Activated CD4-positive, alpha-beta T cell treated with anti-CD3 and anti-CD28 coated beads for 24 hours (primary cell): Measurements from ENCODE around the gene TSPAN7.

ENCODE experiments used
- DNase-seq, 2 donors: peaks; one replicate each; pipeline ENCODE4 v3.0.0-alpha.2; 2020; ENCODE audit warnings: low read depth in 2 of 2

Gene TSPAN7

GRCh38 chrX:38561126-38561868 is at the start of gene TSPAN7:
Gene TSPAN7, plus strand, starts transcription at chrX:38561542. Its CDS starts 5 bp downstream, at chrX:38561547.
- DNase-seq: peak; percentile 62 to 63

- DNase-seq: no peak
Measured at GRCh38 chrX:38513112-38513742, 48.1 kb upstream of the TSPAN7 start.

GRCh38 chrX:38514016-38514854 is 47.1 kb upstream of the TSPAN7 start:
- no peak for DNase-seq

GRCh38 chrX:38515291-38515690 is 46.1 kb upstream of the TSPAN7 start:
- DNase-seq: no peak

- no peak for DNase-seq
Measured at GRCh38 chrX:38516196-38516774, 45.1 kb upstream of the TSPAN7 start.

GRCh38 chrX:38519651-38520050 is 41.7 kb upstream of the TSPAN7 start:
- no peak for DNase-seq

- no peak for DNase-seq
Measured at GRCh38 chrX:38538134-38538533, 23.2 kb upstream of the TSPAN7 start.

GRCh38 chrX:38539748-38540147 is 21.6 kb upstream of the TSPAN7 start:
- DNase-seq: no peak

GRCh38 chrX:38548508-38548907 is 12.8 kb upstream of the TSPAN7 start:
- DNase-seq: no peak

GRCh38 chrX:38552721-38553120 is 8.6 kb upstream of the TSPAN7 start:
- DNase-seq: no peak

GRCh38 chrX:38558686-38559085 is 2.7 kb upstream of the TSPAN7 start:
- no peak for DNase-seq

- DNase-seq: no peak
Measured at GRCh38 chrX:38560776-38561125, 591 bp upstream of the TSPAN7 start.

GRCh38 chrX:38561951-38562719 is 793 bp downstream of the TSPAN7 start:
- no peak for DNase-seq

GRCh38 chrX:38563030-38563429 is 1.7 kb downstream of the TSPAN7 start:
- no peak for DNase-seq

- no peak for DNase-seq
Measured at GRCh38 chrX:38570396-38570795, 9.1 kb downstream of the TSPAN7 start.

- no peak for DNase-seq
Measured at GRCh38 chrX:38571058-38571457, 9.7 kb downstream of the TSPAN7 start.

- no peak for DNase-seq
Measured at GRCh38 chrX:38574858-38575257, 13.5 kb downstream of the TSPAN7 start.

- DNase-seq: no peak
Measured at GRCh38 chrX:38575888-38576287, 14.5 kb downstream of the TSPAN7 start.

- DNase-seq: no peak
Measured at GRCh38 chrX:38577738-38578137, 16.4 kb downstream of the TSPAN7 start.

GRCh38 chrX:38578167-38578566 is 16.8 kb downstream of the TSPAN7 start:
- DNase-seq: no peak

- no peak for DNase-seq
Measured at GRCh38 chrX:38583181-38583580, 21.8 kb downstream of the TSPAN7 start.

- no peak for DNase-seq
Measured at GRCh38 chrX:38594434-38594833, 33.1 kb downstream of the TSPAN7 start.
